ENCODE data around the gene CEP68. TPM values are rescaled to one million over a fixed set of nuclear protein-coding genes. Genes with fewer than 3 reads are reported as not detected.
A peak's percentile ranks its signal among the peaks of the same experiment; 100 is the strongest.
"Not testable (repeated sequence)": the region's sequence is repeated elsewhere in the genome, so short reads cannot be mapped to it uniquely, and the experiment has no call there.

Gene CEP68
- total RNA-seq, 1 donor from 2014 or later: 17.9 TPM

DNA sequence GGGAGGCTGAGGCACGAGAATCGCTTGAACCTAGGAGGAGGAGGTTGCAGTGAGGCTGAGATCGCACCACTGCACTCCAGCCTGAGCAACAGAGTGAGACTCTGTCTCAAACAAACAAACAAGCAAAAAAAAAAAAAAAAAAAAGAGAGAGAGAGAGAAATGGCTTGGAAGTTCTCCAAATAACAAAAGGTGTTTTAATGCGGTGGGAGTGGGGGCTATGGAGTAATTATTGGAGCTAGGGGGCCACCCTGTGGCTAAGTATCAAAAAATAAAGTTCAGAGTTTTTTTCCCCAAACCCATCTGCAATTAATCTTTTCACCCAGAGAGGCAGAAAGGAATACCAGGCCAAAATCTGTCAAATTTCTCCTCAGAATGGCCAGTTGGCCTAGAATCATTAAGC is 23.0 kb upstream of the CEP68 start:
- ChIA-PET POLR2A (interaction anchor here (0.6 to 4.0 kb wide), 22 partner anchors 9 to 830 kb away, joined by 3 to 80 read pairs (median 7); partner anchors contain the start of genes AFTPH, CEP68 and SLC1A4), CTCF (interaction anchor here (0.8 to 14.3 kb wide), 12 partner anchors 13 to 702 kb away, joined by 3 to 186 read pairs (median 3); no protein-coding TSS in a partner anchor)
- no peak for ATAC-seq (ENCODE audit: low read depth)
- H3K4me1 Mint-ChIP-seq: peaks cover 49% of the 10 kb centered on the region
- no peak overlapping the region for H3K4me3 Mint-ChIP-seq
- no peak for DNase-seq
- H3K27ac Mint-ChIP-seq: peak overlapping the region; percentile 86
- intact Hi-C loops (cut with micrococcal nuclease): loop anchor here (1.0 to 5.0 kb wide), 4 partner anchors 16 to 446 kb away; no protein-coding TSS in a partner anchor
- no peaks in the 10 kb centered on the region for H3K27me3 Mint-ChIP-seq
- TF ChIP-seq, protein P1, sequence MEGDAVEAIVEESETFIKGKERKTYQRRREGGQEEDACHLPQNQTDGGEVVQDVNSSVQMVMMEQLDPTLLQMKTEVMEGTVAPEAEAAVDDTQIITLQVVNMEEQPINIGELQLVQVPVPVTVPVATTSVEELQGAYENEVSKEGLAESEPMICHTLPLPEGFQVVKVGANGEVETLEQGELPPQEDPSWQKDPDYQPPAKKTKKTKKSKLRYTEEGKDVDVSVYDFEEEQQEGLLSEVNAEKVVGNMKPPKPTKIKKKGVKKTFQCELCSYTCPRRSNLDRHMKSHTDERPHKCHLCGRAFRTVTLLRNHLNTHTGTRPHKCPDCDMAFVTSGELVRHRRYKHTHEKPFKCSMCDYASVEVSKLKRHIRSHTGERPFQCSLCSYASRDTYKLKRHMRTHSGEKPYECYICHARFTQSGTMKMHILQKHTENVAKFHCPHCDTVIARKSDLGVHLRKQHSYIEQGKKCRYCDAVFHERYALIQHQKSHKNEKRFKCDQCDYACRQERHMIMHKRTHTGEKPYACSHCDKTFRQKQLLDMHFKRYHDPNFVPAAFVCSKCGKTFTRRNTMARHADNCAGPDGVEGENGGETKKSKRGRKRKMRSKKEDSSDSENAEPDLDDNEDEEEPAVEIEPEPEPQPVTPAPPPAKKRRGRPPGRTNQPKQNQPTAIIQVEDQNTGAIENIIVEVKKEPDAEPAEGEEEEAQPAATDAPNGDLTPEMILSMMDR (IDR thresholded peaks at IDR 0.05): no peak
- H3K36me3 Mint-ChIP-seq (ENCODE audit: low read depth): peaks cover 29% of the 10 kb centered on the region
- no peaks in the 10 kb centered on the region for H3K9me3 Mint-ChIP-seq

GRCh38 chr2:65033667-65034066 is 22.5 kb upstream of the CEP68 start:
- H3K27me3 Mint-ChIP-seq; H3K4me3 Mint-ChIP-seq; ATAC-seq (ENCODE audit: low read depth); H3K27ac Mint-ChIP-seq; DNase-seq; H3K9me3 Mint-ChIP-seq: not testable (repeated sequence)
- intact Hi-C loops (cut with micrococcal nuclease): loop anchor here (1.0 to 5.0 kb wide), 4 partner anchors 15 to 446 kb away; no protein-coding TSS in a partner anchor
- POLR2A ChIA-PET: interaction anchor here (0.6 to 4.0 kb wide), 16 partner anchors 9 to 831 kb away, joined by 3 to 80 read pairs (median 8); partner anchors contain the start of genes AFTPH, CEP68 and SLC1A4
- Mint-ChIP-seq H3K4me1 (peaks cover 44% of the 10 kb centered on the region), H3K36me3 (ENCODE audit: low read depth) (peaks cover 34% of the 10 kb centered on the region)
- CTCF ChIA-PET: interaction anchor here (0.8 to 14.3 kb wide), 9 partner anchors 14 to 703 kb away, joined by 3 to 186 read pairs (median 3); no protein-coding TSS in a partner anchor

- POLR2A ChIA-PET: interaction anchor here (1.1 kb wide), 1 partner anchor 14 kb away, joined by 3 read pairs; no protein-coding TSS in a partner anchor
- ATAC-seq (ENCODE audit: low read depth): no peak
- Mint-ChIP-seq H3K36me3 (ENCODE audit: low read depth) (peaks cover 42% of the 10 kb centered on the region), H3K27ac (no peak overlapping the region), H3K4me1 (peaks cover 31% of the 10 kb centered on the region), H3K9me3 (no peaks in the 10 kb centered on the region), H3K27me3 (no peaks in the 10 kb centered on the region), H3K4me3 (no peak overlapping the region)
- intact Hi-C loops (cut with micrococcal nuclease): no loop called here
- TF ChIP-seq, protein P1 (IDR thresholded peaks at IDR 0.05): no peak
- CTCF ChIA-PET: interaction anchor here (14.3 kb wide), 1 partner anchor 119 kb away, joined by 186 read pairs; no protein-coding TSS in a partner anchor
- DNase-seq: no peak
These were observed 20.8 kb upstream of the CEP68 start for GRCh38 chr2:65035351-65035943.

- H3K4me3 Mint-ChIP-seq: no peak overlapping the region
- no peak for ATAC-seq (ENCODE audit: low read depth)
- TF ChIP-seq, protein P1 (IDR thresholded peaks at IDR 0.05): no peak
- peak overlapping the region; percentile 31 for H3K27ac Mint-ChIP-seq
- intact Hi-C loops (cut with micrococcal nuclease): no loop called here
- peaks cover 45% of the 10 kb centered on the region for H3K36me3 Mint-ChIP-seq (ENCODE audit: low read depth)
- H3K27me3 Mint-ChIP-seq: no peaks in the 10 kb centered on the region
- peaks cover 17% of the 10 kb centered on the region for H3K4me1 Mint-ChIP-seq
- POLR2A ChIA-PET: interaction anchor here (1.0 kb wide), 1 partner anchor 49 kb away, joined by 4 read pairs; no protein-coding TSS in a partner anchor
- H3K9me3 Mint-ChIP-seq: no peaks in the 10 kb centered on the region
- CTCF ChIA-PET: interaction anchor here (14.3 kb wide), 1 partner anchor 121 kb away, joined by 186 read pairs; no protein-coding TSS in a partner anchor
- no peak for DNase-seq
These were observed 19.0 kb upstream of the CEP68 start for GRCh38 chr2:65037178-65037577.

GRCh38 chr2:65039640-65040039 is 16.6 kb upstream of the CEP68 start:
- peak overlapping the region; percentile 2 for H3K27ac Mint-ChIP-seq
- peaks cover 11% of the 10 kb centered on the region for H3K4me1 Mint-ChIP-seq
- POLR2A ChIA-PET: interaction anchor here (0.8 kb wide), 1 partner anchor 8 kb away, joined by 3 read pairs; no protein-coding TSS in a partner anchor
- ATAC-seq (ENCODE audit: low read depth): no peak
- CTCF ChIA-PET: interaction anchor here (0.7 to 14.3 kb wide), 5 partner anchors 8 to 123 kb away, joined by 3 to 186 read pairs (median 3); no protein-coding TSS in a partner anchor
- H3K27me3 Mint-ChIP-seq: no peaks in the 10 kb centered on the region
- peaks cover 57% of the 10 kb centered on the region for H3K36me3 Mint-ChIP-seq (ENCODE audit: low read depth)
- intact Hi-C loops (cut with micrococcal nuclease): loop anchor here (1.0 to 2.0 kb wide), 7 partner anchors 8 to 533 kb away; partner anchors contain the start of gene SLC1A4
- no peak for DNase-seq
- no peak overlapping the region for H3K4me3 Mint-ChIP-seq
- peaks cover 8% of the 10 kb centered on the region for H3K9me3 Mint-ChIP-seq
- TF ChIP-seq, protein P1 (IDR thresholded peaks at IDR 0.05): no peak

All from activated B cell treated with CpG ODN at 0.5 μM for 24 hours (primary cell).